Astrocyte of the spinal cord (primary cell): ENCODE data around the gene RABGAP1L.
A peak's percentile ranks its signal among the peaks of the same experiment; 100 is the strongest.

ENCODE experiments used
- DNase-seq: peaks from one replicate; pipeline ENCODE4 v3.0.0; 2011; ENCODE audit warnings: low read depth, low spot score
- H3K4me3 ChIP-seq: 2 replicates; pipeline ENCODE4 v1.5.1; 2011; ENCODE audit warnings: low read depth, mild to moderate bottlenecking, low read length, moderate library complexity
- CTCF ChIP-seq: IDR thresholded peaks from 2 replicates; pipeline ENCODE4 v1.5.1; 2012; ENCODE audit warnings: low read depth, mild to moderate bottlenecking, low read length, inconsistent platforms
- in situ Hi-C: cut with HindIII; loops from 2 replicates; pipeline ENCODE4 v1.10.0; 2017; ENCODE audit warnings: low sequenced_read_pairs

Gene RABGAP1L

GRCh38 chr1:174964972-174965361, 805.6 kb downstream of the RABGAP1L start:
- TF ChIP-seq CTCF: no peak
- no peak overlapping the region for H3K4me3 ChIP-seq
- no peak for DNase-seq
- in situ Hi-C loops: no loop called here

- TF ChIP-seq CTCF: no peak
- no peak for DNase-seq
- H3K4me3 ChIP-seq: no peak overlapping the region
- in situ Hi-C loops: no loop called here
These were observed 806.2 kb downstream of the RABGAP1L start for GRCh38 chr1:174965362-174966007.

GRCh38 chr1:174966008-174966572, 806.8 kb downstream of the RABGAP1L start:
- DNase-seq: no peak
- no peak for TF ChIP-seq CTCF
- H3K4me3 ChIP-seq: no peak overlapping the region
- in situ Hi-C loops: no loop called here

- no peak overlapping the region for H3K4me3 ChIP-seq
- in situ Hi-C loops: no loop called here
- TF ChIP-seq CTCF: no peak
- no peak for DNase-seq
These were observed 808.8 kb downstream of the RABGAP1L start for GRCh38 chr1:174967845-174968705.

GRCh38 chr1:174968750-174969244, 809.5 kb downstream of the RABGAP1L start:
- H3K4me3 ChIP-seq: no peak overlapping the region
- in situ Hi-C loops: no loop called here
- peak; percentile 90 for DNase-seq
- no peak for TF ChIP-seq CTCF

- no peak for TF ChIP-seq CTCF
- in situ Hi-C loops: no loop called here
- H3K4me3 ChIP-seq: no peak overlapping the region
- peak; percentile 54 for DNase-seq
These were observed 810.7 kb downstream of the RABGAP1L start for GRCh38 chr1:174969977-174970376.
